CD14-positive monocyte (primary cell): ENCODE measurements around the gene SEC22B. TPM values are rescaled to one million over a fixed set of nuclear protein-coding genes. Genes with fewer than 3 reads are reported as not detected.
"Not testable (repeated sequence)": the region's sequence is repeated elsewhere in the genome, so short reads cannot be mapped to it uniquely, and the experiment has no call there.

ENCODE experiments used
- DNase-seq, 3 donors: peaks; one replicate each; pipeline ENCODE4 v3.0.0-alpha.2; 2011 to 2022
- H2AFZ ChIP-seq: 2 replicates; pipeline ENCODE4 v1.6.0; 2012; ENCODE audit warnings: mild to moderate bottlenecking, low read depth, low read length, inconsistent platforms; ENCODE audit not compliant: insufficient read depth, poor library complexity, severe bottlenecking
- H3K27ac ChIP-seq, 2 donors: 1 replicate in 1 of 2; 2 replicates in 1 of 2; pipeline ENCODE4 v1.5.1; 2012 to 2013; ENCODE audit warnings: low read length in 2 of 2, control low read depth in 1 of 2, inconsistent platforms in 1 of 2, low read depth in 1 of 2, mild to moderate bottlenecking in 1 of 2
- H3K27me3 ChIP-seq, 2 donors: one replicate each; pipeline versions ENCODE4 v1.6.0 to v1.6.1; 2011 to 2013; ENCODE audit warnings: low read length in 2 of 2; ENCODE audit not compliant: control insufficient read depth in 2 of 2, insufficient read depth in 2 of 2
- H3K36me3 ChIP-seq, 2 donors: replicated peaks in 1 of 2; 1 replicate in 1 of 2; 2 replicates in 1 of 2; pipeline versions ENCODE4 v1.5.1 to v1.6.1; 2012 to 2013; ENCODE audit warnings: low read length in 2 of 2, control low read depth in 1 of 2, inconsistent platforms in 1 of 2, mild to moderate bottlenecking in 1 of 2; ENCODE audit not compliant: insufficient read depth in 2 of 2, control insufficient read depth in 1 of 2
- H3K4me1 ChIP-seq, 2 donors: 1 replicate in 1 of 2; 2 replicates in 1 of 2; pipeline versions ENCODE4 v1.5.1 to v1.6.1; 2012 to 2013; ENCODE audit warnings: low read length in 2 of 2, control low read depth in 1 of 2, inconsistent platforms in 1 of 2, mild to moderate bottlenecking in 1 of 2, moderate library complexity in 1 of 2; ENCODE audit not compliant: insufficient read depth in 2 of 2, control insufficient read depth in 1 of 2
- H3K4me2 ChIP-seq: replicated peaks from 2 replicates; pipeline ENCODE3; 2012; ENCODE audit warnings: low read length, moderate library complexity, mild to moderate bottlenecking; ENCODE audit not compliant: poor library complexity, severe bottlenecking; ENCODE audit errors: extremely low read depth
- H3K4me3 ChIP-seq, 3 experiments: fragments of 200-600 bp in 1 of 3; sonication (generic) in 1 of 3; replicated peaks in 1 of 3; 1 replicate in 2 of 3; 2 replicates in 1 of 3; pipeline ENCODE4 v1.5.1; 2011 to 2013; ENCODE audit warnings: low read length in 3 of 3, mild to moderate bottlenecking in 3 of 3, control low read depth in 2 of 3, low read depth in 2 of 3, inconsistent platforms in 1 of 3, moderate library complexity in 1 of 3
- H3K79me2 ChIP-seq: 2 replicates; pipeline ENCODE4 v1.6.0; 2012; ENCODE audit warnings: mild to moderate bottlenecking, control low read depth, inconsistent platforms, low read length, moderate library complexity; ENCODE audit not compliant: insufficient read depth
- H3K9ac ChIP-seq: 2 replicates; pipeline ENCODE4 v1.6.0; 2017; ENCODE audit warnings: low read length, mild to moderate bottlenecking; ENCODE audit not compliant: insufficient read depth, poor library complexity, severe bottlenecking
- H3K9me3 ChIP-seq, 2 donors: replicated peaks in 1 of 2; 1 replicate in 1 of 2; 2 replicates in 1 of 2; pipeline versions ENCODE4 v1.5.1 to v1.6.1; 2012 to 2013; ENCODE audit warnings: low read length in 2 of 2, control low read depth in 1 of 2; ENCODE audit not compliant: control insufficient read depth in 1 of 2, insufficient read depth in 1 of 2
- H4K20me1 ChIP-seq: 2 replicates; pipeline ENCODE4 v1.6.0; 2012; ENCODE audit warnings: mild to moderate bottlenecking, low read length, control low read depth, moderate library complexity; ENCODE audit not compliant: insufficient read depth
- H3K27ac Mint-ChIP-seq, 7 donors: one replicate each; pipeline ENCODE4 v1.8.0; 2020; ENCODE audit warnings: mild to moderate bottlenecking in 7 of 7, mixed read lengths in 7 of 7, moderate library complexity in 6 of 7, inconsistent platforms in 2 of 7
- H3K27me3 Mint-ChIP-seq, 3 donors: one replicate each; pipeline ENCODE4 v1.8.0; 2021 to 2022; ENCODE audit warnings: low read depth in 3 of 3, mild to moderate bottlenecking in 3 of 3, mixed read lengths in 3 of 3, moderate library complexity in 3 of 3, inconsistent platforms in 1 of 3
- H3K36me3 Mint-ChIP-seq, 2 donors: one replicate each; pipeline ENCODE4 v1.8.0; 2020; ENCODE audit warnings: mixed read lengths in 2 of 2, inconsistent platforms in 1 of 2, mild to moderate bottlenecking in 1 of 2
- H3K4me1 Mint-ChIP-seq: one replicate; pipeline ENCODE4 v1.8.0; 2020; ENCODE audit warnings: mild to moderate bottlenecking, mixed read lengths
- H3K4me3 Mint-ChIP-seq, 2 donors: one replicate each; pipeline ENCODE4 v1.8.0; 2020; ENCODE audit warnings: mild to moderate bottlenecking in 2 of 2, mixed read lengths in 2 of 2, moderate library complexity in 1 of 2
- H3K9me3 Mint-ChIP-seq, 7 donors: one replicate each; pipeline ENCODE4 v1.8.0; 2020 to 2022; ENCODE audit warnings: mixed read lengths in 7 of 7, mild to moderate bottlenecking in 6 of 7, moderate library complexity in 6 of 7, inconsistent platforms in 2 of 7
- WGBS: methylation state at CpG from one replicate; pipeline ENCODE4 v1.1.5; 2013; ENCODE audit warnings: missing lambda C conversion rate; ENCODE audit not compliant: insufficient coverage; 5-methylcytosine and 5-hydroxymethylcytosine counted together
- intact Hi-C, 2 donors: fragments of 100-400 bp; cut with micrococcal nuclease; formaldehyde crosslinking; loops; one replicate each; pipeline versions ENCODE4 v1.15.0 to v1.15.1; 2023
- polyA plus RNA-seq, 3 donors: library from polyadenylated mRNA; depleted of rRNA in 1 of 3; unstranded in 2 of 3; stranded (reverse) in 1 of 3; fragments of 300-500 nt in 2 of 3; fragments of >200 nt in 1 of 3; fragmentation: Illumina TruSeq in 2 of 3; gene quantifications; 1 replicate in 2 of 3; 2 replicates in 1 of 3; pipeline ENCODE4 v1.2.3, GENCODE V29; 2012 to 2021

Gene SEC22B
- polyA plus RNA-seq, 3 donors: 10.1 to 23.5 (median 18.9) TPM

DNA sequence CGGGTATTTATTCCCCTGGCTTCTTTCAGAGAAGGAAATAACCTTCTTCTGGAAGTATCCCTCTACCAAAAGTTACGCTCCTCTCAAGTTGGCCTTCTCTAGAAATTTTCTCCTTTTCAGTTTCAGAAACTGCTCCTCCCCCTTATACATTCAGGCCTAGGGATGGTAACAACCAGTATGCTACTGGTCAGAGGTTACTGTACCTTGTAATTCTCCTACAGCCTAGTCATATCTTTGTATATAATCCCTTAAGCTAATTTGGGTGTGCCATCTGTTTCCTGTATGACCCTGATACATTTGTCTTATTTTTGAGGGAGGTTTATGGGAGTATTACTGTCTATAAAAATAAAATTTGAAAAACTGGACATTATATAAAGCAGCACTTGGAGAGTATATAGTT, 14.3 kb downstream of the SEC22B start:
- H3K4me1 Mint-ChIP-seq, H3K9me3 Mint-ChIP-seq, H2AFZ ChIP-seq, H3K27me3 Mint-ChIP-seq, H3K27ac ChIP-seq, H3K79me2 ChIP-seq, H4K20me1 ChIP-seq, H3K9me3 ChIP-seq, DNase-seq, H3K27me3 ChIP-seq, H3K9ac ChIP-seq, H3K36me3 ChIP-seq, H3K4me2 ChIP-seq, H3K4me3 Mint-ChIP-seq, intact Hi-C loops, H3K4me1 ChIP-seq, H3K4me3 ChIP-seq: not testable (repeated sequence)
- WGBS: no CpG with 5 or more reads among the region's 2 CpGs
- H3K27ac Mint-ChIP-seq: peak overlapping the region in 2 of 7 donors; percentile 73 to 83
- peaks cover 9 to 17% of the 10 kb centered on the region in 2 donors for H3K36me3 Mint-ChIP-seq

DNA sequence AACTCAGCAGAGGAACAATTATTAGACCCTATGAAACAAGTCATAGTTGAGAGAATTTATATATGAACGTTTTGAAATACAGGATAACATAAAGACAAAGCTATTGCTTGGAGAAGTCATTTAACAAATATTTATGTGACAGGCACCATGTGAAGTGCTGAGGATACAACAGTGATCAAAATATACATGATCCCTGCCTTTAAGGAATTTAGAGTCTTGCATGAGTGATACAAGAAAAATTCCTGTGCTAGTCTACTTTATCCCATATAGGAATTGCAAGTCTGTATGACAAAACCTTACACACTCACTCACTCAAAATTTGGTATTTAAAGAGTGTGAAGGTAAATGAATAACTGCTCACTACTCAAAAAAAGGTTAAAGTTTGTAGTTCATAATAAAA, 17.8 kb downstream of the SEC22B start:
- H3K27me3 Mint-ChIP-seq, H4K20me1 ChIP-seq, H3K9me3 Mint-ChIP-seq, H3K4me2 ChIP-seq, DNase-seq, H3K79me2 ChIP-seq, H3K36me3 ChIP-seq, H3K4me3 Mint-ChIP-seq, H3K4me3 ChIP-seq, H3K9me3 ChIP-seq, H3K27me3 ChIP-seq, H3K9ac ChIP-seq, H3K27ac Mint-ChIP-seq, H2AFZ ChIP-seq, intact Hi-C loops, H3K4me1 Mint-ChIP-seq: not testable (repeated sequence)
- WGBS: no CpG with 5 or more reads among the region's 1 CpG
- peaks cover 8 to 12% of the 10 kb centered on the region in 2 donors for H3K36me3 Mint-ChIP-seq
- Histone ChIP-seq H3K4me1 (peaks cover 5 to 12% of the 10 kb centered on the region in 2 donors), H3K27ac (peak overlapping the region in 1 of 2 donors; percentile 41)

GRCh38 chr1:120158086-120158485, 18.2 kb downstream of the SEC22B start:
- H3K4me1 ChIP-seq: peaks cover 5 to 12% of the 10 kb centered on the region in 2 donors
- H3K27me3 ChIP-seq, H3K4me3 ChIP-seq, DNase-seq, H3K27me3 Mint-ChIP-seq, H3K4me2 ChIP-seq, H3K9me3 Mint-ChIP-seq, H3K9ac ChIP-seq, H4K20me1 ChIP-seq, H2AFZ ChIP-seq, H3K79me2 ChIP-seq, H3K9me3 ChIP-seq, H3K36me3 ChIP-seq, H3K4me3 Mint-ChIP-seq, H3K4me1 Mint-ChIP-seq, intact Hi-C loops, H3K27ac ChIP-seq: not testable (repeated sequence)
- H3K27ac Mint-ChIP-seq: peak overlapping the region in 1 of 7 donors; percentile 24
- no CpG with 5 or more reads among the region's 4 CpGs for WGBS
- peaks cover 8 to 13% of the 10 kb centered on the region in 2 donors for H3K36me3 Mint-ChIP-seq

GRCh38 chr1:120150138-120150822, 26.0 kb downstream of the SEC22B start:
- intact Hi-C loops, H3K36me3 Mint-ChIP-seq, H2AFZ ChIP-seq, H3K36me3 ChIP-seq, H3K27ac Mint-ChIP-seq, H3K27ac ChIP-seq, H3K4me3 Mint-ChIP-seq, H4K20me1 ChIP-seq, H3K4me3 ChIP-seq, H3K4me2 ChIP-seq, H3K79me2 ChIP-seq, H3K9ac ChIP-seq, H3K9me3 Mint-ChIP-seq, H3K27me3 Mint-ChIP-seq, H3K9me3 ChIP-seq, DNase-seq, H3K4me1 ChIP-seq, H3K27me3 ChIP-seq: not testable (repeated sequence)
- peaks cover 10% of the 10 kb centered on the region for H3K4me1 Mint-ChIP-seq
- WGBS: no CpG with 5 or more reads among the region's 3 CpGs
